ENCODE data around the gene GOLPH3. TPM values are rescaled to one million over a fixed set of nuclear protein-coding genes. Genes with fewer than 3 reads are reported as not detected.

Gene GOLPH3
- polyA plus RNA-seq, 1 donor from 2014 or later = 75.8 TPM

- Histone ChIP-seq H3K9me3 (ENCODE audit: low read length) (no peaks in the 10 kb centered on the region), H3K4me3 (ENCODE audit: low read length) (no peak overlapping the region), H3K9ac (ENCODE audit: low read length) (no peak overlapping the region), H3F3A (ENCODE audit: insufficient read depth, low read length, poor library complexity, severe bottlenecking) (no peaks in the 10 kb centered on the region), H3K27me3 (ENCODE audit: insufficient read depth, low read depth, low read length) (no peaks in the 10 kb centered on the region), H3K79me2 (replicated peaks; ENCODE audit: insufficient read depth, low read length) (no peaks in the 10 kb centered on the region), H4K20me1 (ENCODE audit: insufficient read depth) (no peaks in the 10 kb centered on the region), H3K4me2 (ENCODE audit: low read length) (no peak overlapping the region), H3K27ac (ENCODE audit: low read length) (no peak overlapping the region), H3K36me3 (ENCODE audit: insufficient read depth, low read length) (no peaks in the 10 kb centered on the region), H3K9me2 (ENCODE audit: insufficient read depth, low read length) (no peaks in the 10 kb centered on the region), H2AFZ (ENCODE audit: low read depth, low read length) (no peak overlapping the region)
- TF ChIP-seq EZH2 (IDR thresholded peaks at IDR 0.05; ENCODE audit: borderline replicate concordance, insufficient read depth, low read length, poor library complexity, severe bottlenecking) (no peak), EP300 (conservative IDR thresholded peaks at IDR 0.05; ENCODE audit: poor library complexity, severe bottlenecking) (no peak), CTCF (IDR thresholded peaks at IDR 0.05; ENCODE audit: poor library complexity, severe bottlenecking) (no peak), REST (IDR thresholded peaks at IDR 0.05; ENCODE audit: borderline replicate concordance) (no peak)
These were observed 19.5 kb upstream of the GOLPH3 start for GRCh38 chr5:32193591-32193990.

GRCh38 chr5:32190095-32190494 lies 16.0 kb upstream of the GOLPH3 start:
- Histone ChIP-seq H3K27ac (ENCODE audit: low read length) (no peak overlapping the region), H3F3A (ENCODE audit: insufficient read depth, low read length, poor library complexity, severe bottlenecking) (no peaks in the 10 kb centered on the region), H3K27me3 (ENCODE audit: insufficient read depth, low read depth, low read length) (no peaks in the 10 kb centered on the region), H3K36me3 (ENCODE audit: insufficient read depth, low read length) (no peaks in the 10 kb centered on the region), H3K4me2 (ENCODE audit: low read length) (no peak overlapping the region), H3K9me3 (ENCODE audit: low read length) (no peaks in the 10 kb centered on the region), H3K9me2 (ENCODE audit: insufficient read depth, low read length) (no peaks in the 10 kb centered on the region), H3K4me3 (ENCODE audit: low read length) (no peak overlapping the region), H3K9ac (ENCODE audit: low read length) (no peak overlapping the region), H3K79me2 (replicated peaks; ENCODE audit: insufficient read depth, low read length) (no peaks in the 10 kb centered on the region), H4K20me1 (ENCODE audit: insufficient read depth) (no peaks in the 10 kb centered on the region), H2AFZ (ENCODE audit: low read depth, low read length) (no peak overlapping the region)
- no peak for TF ChIP-seq EP300 (conservative IDR thresholded peaks at IDR 0.05; ENCODE audit: poor library complexity, severe bottlenecking)
- TF ChIP-seq POLR2AphosphoS5 (IDR thresholded peaks at IDR 0.05) = no peak
- TF ChIP-seq EZH2 (IDR thresholded peaks at IDR 0.05; ENCODE audit: borderline replicate concordance, insufficient read depth, low read length, poor library complexity, severe bottlenecking) = no peak
- no peak for TF ChIP-seq RAD21 (conservative IDR thresholded peaks at IDR 0.05)
- TF ChIP-seq SMC3 (conservative IDR thresholded peaks at IDR 0.05; ENCODE audit: poor library complexity) = no peak
- no peak for TF ChIP-seq CTCF (IDR thresholded peaks at IDR 0.05; ENCODE audit: poor library complexity, severe bottlenecking)
- no peak for TF ChIP-seq TAF1 (IDR thresholded peaks at IDR 0.05; ENCODE audit: low read depth)
- TF ChIP-seq MXI1 (conservative IDR thresholded peaks at IDR 0.05; ENCODE audit: poor library complexity, severe bottlenecking) = no peak
- TF ChIP-seq REST (IDR thresholded peaks at IDR 0.05; ENCODE audit: borderline replicate concordance) = no peak

Measured in neural cell (in vitro differentiated cells).